NCI-H146 treated with DMSO at 0.1 percent for 48 hours (cell line): Measurements from ENCODE around the gene CRHR2.

Experiments used
- DNase-seq: peaks from one replicate; lab custom pipeline; 2025; ENCODE audit not compliant: unreplicated experiment; lab: John Stamatoyannopoulos, UW

The CRHR2 gene

GRCh38 chr7:30633223-30633622 is 49.0 kb downstream of the CRHR2 start:
- no peak for DNase-seq

DNA sequence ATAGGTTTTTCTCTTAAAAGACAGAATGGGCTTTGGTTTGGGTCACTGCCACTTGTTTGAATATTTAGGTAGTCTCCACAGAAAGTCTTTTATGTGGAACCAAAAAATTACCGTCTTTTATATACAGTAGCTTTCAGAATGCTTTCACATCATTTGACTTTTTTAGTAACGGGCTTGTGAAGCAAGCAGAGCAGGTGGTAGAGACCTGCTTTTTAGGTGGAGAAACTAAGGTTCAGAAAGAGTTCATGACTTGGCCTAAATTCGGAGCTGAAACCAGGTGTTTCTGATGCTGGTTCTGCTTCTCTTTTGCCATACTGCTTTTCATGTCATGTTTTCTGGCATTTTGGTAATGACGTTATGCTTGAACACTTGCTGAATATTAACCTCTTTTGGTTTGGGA is 51.3 kb downstream of the CRHR2 start:
- DNase-seq: no peak

GRCh38 chr7:30627026-30627425 is 55.2 kb downstream of the CRHR2 start:
- DNase-seq: no peak

GRCh38 chr7:30625283-30625682 is 57.0 kb downstream of the CRHR2 start:
- DNase-seq: no peak

DNA sequence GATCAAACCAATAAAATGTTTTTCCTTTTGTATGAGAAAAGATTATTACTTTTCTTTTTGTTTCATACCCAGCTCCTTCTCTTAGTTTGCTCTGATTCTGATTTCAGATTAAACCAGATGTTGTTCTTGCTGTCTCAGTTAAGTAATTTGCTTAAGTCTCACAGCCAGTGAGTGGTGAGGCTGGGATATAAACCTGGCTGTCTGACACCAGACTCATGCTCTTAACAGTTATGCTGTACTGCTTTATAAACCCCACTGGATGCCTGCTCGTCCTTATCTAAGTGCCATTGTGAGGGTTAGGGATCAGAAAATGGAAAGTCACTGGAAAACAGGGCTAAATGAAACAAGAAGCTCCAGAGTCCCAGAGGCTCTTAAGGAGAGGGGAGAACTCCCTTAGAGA is 63.3 kb downstream of the CRHR2 start:
- no peak for DNase-seq

GRCh38 chr7:30618080-30618676 is 64.1 kb downstream of the CRHR2 start:
- DNase-seq: no peak

- no peak for DNase-seq
Observed at GRCh38 chr7:30617359-30617758, 64.9 kb downstream of the CRHR2 start.

DNA sequence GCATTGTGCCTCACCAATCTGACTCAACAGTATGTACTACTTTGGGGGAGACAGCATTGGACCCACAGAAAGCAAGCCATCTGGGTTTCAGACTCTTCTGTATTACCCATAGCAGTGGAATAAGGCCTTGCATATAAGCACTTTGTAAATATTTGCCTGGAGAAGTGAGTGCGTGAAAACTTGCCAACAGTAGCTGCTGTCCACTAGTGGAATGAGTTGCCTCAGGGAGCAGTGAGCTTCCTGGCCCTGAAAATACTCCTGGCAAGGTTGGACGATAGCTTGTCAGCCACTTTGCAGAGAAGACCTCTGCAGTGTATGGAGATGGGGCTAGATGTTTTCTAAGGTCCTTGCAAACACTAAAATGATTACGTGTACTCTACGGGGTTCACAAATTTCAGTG is 65.9 kb downstream of the CRHR2 start:
- DNase-seq: no peak

- DNase-seq: no peak
Observed at GRCh38 chr7:30613366-30614325, 68.6 kb downstream of the CRHR2 start.

- no peak for DNase-seq
Observed at GRCh38 chr7:30612658-30613265, 69.5 kb downstream of the CRHR2 start.

DNA sequence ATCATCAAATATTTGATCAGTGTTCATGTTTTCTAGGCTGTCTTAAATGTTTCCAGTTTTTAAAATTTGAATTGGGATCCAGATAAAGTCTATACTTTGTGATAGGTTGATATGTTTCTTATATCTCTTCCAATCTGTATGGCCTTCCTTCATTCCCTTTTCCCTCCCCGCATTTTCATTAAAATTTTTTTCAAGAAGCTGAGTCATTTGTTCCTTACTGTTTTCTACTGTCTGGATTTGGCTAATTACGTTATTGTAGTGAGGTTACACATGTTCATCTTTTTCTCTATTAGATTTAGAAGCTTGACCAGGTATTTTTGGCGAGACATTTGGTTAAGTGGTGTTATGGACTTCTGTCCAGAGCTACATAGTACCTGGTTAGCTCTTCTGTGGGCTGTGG is 76.4 kb downstream of the CRHR2 start:
- DNase-seq: no peak

GRCh38 chr7:30604901-30605300 is 77.4 kb downstream of the CRHR2 start:
- DNase-seq: no peak
